GM10266 (cell line): ENCODE measurements around the gene PCDH9.

Experiments used
- DNase-seq: peaks from one replicate; pipeline ENCODE4 v3.0.0; 2012; ENCODE audit errors: extremely low spot score
- CTCF ChIP-seq: IDR thresholded peaks from 2 replicates; pipeline ENCODE4 v1.5.1; 2012; ENCODE audit warnings: mild to moderate bottlenecking, low read depth; ENCODE audit not compliant: control insufficient read depth, insufficient read depth; ENCODE audit errors: missing control alignments

Gene PCDH9

GRCh38 chr13:66339214-66339613 lies 890.9 kb downstream of the PCDH9 start:
- TF ChIP-seq CTCF = no peak
- no peak for DNase-seq

- TF ChIP-seq CTCF = no peak
- DNase-seq = no peak
Observed at GRCh38 chr13:66338542-66338941, 891.6 kb downstream of the PCDH9 start.

- no peak for DNase-seq
- TF ChIP-seq CTCF = no peak
Observed at GRCh38 chr13:66335626-66336025, 894.5 kb downstream of the PCDH9 start.

- no peak for DNase-seq
- no peak for TF ChIP-seq CTCF
Observed at GRCh38 chr13:66329988-66330451, 900.1 kb downstream of the PCDH9 start.

- DNase-seq = no peak
- no peak for TF ChIP-seq CTCF
Observed at GRCh38 chr13:66328476-66328875, 901.7 kb downstream of the PCDH9 start.

GRCh38 chr13:66323745-66324347 lies 906.3 kb downstream of the PCDH9 start:
- DNase-seq = no peak
- no peak for TF ChIP-seq CTCF

- no peak for TF ChIP-seq CTCF
- no peak for DNase-seq
Observed at GRCh38 chr13:66322936-66323335, 907.2 kb downstream of the PCDH9 start.
